Activated CD4-positive, alpha-beta memory T cell treated with anti-CD3 and anti-CD28 coated beads, Interleukin-2, amount 10 ng/mL, durations not matched to agents 7 days and 5 days (primary cell): ENCODE results near the gene TCF15. TPM values are rescaled to one million over a fixed set of nuclear protein-coding genes. Genes with fewer than 3 reads are reported as not detected.

Experiments used
- CTCF ChIA-PET: fragments of 350-600 bp; sonication (Branson Sonifier 250); formaldehyde crosslinking; loops from one replicate; lab custom pipeline; 2021; ENCODE audit warnings: antibody characterized with exemption, inconsistent platforms; lab: Charles Lee
- POLR2A ChIA-PET: fragments of 350-600 bp; sonication (Branson Sonifier 250); formaldehyde crosslinking; loops from one replicate; lab custom pipeline; 2021; ENCODE audit warnings: antibody characterized with exemption; lab: Charles Lee
- DNase-seq: peaks from one replicate; pipeline ENCODE4 v3.0.0-alpha.2; 2020
- H3K27ac Mint-ChIP-seq: one replicate; pipeline ENCODE4 v1.8.0; 2021; ENCODE audit warnings: mild to moderate bottlenecking, mixed read lengths
- H3K27me3 Mint-ChIP-seq: one replicate; pipeline ENCODE4 v1.8.0; 2021; ENCODE audit warnings: mixed read lengths
- H3K36me3 Mint-ChIP-seq: one replicate; pipeline ENCODE4 v1.8.0; 2021; ENCODE audit warnings: low read depth, mixed read lengths
- H3K4me1 Mint-ChIP-seq: one replicate; pipeline ENCODE4 v1.8.0; 2021; ENCODE audit warnings: mixed read lengths
- H3K4me3 Mint-ChIP-seq: one replicate; pipeline ENCODE4 v1.8.0; 2021; ENCODE audit warnings: mild to moderate bottlenecking, mixed read lengths
- H3K9me3 Mint-ChIP-seq: one replicate; pipeline ENCODE4 v1.8.0; 2021; ENCODE audit warnings: mixed read lengths
- total RNA-seq, 2 experiments: library from RNA; stranded (reverse); gene quantifications; one replicate each; pipeline ENCODE4 v1.2.3, GENCODE V29; 2021

The TCF15 gene
- total RNA-seq, 2 experiments from 2014 or later = not detected

DNA sequence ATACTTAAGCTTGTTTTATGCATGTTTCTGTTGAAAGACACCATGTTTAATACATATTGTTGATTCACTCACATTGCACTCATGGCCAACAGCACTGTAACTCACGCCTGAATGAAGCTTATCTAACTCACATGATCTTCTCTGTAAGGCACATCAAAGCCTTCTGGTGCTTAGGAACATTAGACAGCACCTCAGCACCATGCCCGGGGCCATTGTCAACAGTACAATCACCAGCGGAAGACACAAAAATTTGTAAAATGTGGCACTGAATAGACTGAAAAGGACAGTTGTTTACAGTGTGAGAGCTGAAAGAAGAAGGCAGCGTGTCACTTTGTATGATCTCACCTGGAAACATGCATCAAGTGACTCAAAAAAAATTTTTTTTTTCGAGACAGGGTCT is 8.9 kb upstream of the TCF15 start:
- Mint-ChIP-seq H3K9me3 (no peaks in the 10 kb centered on the region), H3K36me3 (no peaks in the 10 kb centered on the region), H3K4me3 (no peak overlapping the region), H3K27ac (no peak overlapping the region), H3K4me1 (no peaks in the 10 kb centered on the region), H3K27me3 (peaks cover 37% of the 10 kb centered on the region)
- ChIA-PET POLR2A (no interaction called here), CTCF (interaction anchor here (0.7 kb wide), 1 partner anchor 27 kb away, joined by 3 read pairs; no protein-coding TSS in a partner anchor)
- no peak for DNase-seq

DNA sequence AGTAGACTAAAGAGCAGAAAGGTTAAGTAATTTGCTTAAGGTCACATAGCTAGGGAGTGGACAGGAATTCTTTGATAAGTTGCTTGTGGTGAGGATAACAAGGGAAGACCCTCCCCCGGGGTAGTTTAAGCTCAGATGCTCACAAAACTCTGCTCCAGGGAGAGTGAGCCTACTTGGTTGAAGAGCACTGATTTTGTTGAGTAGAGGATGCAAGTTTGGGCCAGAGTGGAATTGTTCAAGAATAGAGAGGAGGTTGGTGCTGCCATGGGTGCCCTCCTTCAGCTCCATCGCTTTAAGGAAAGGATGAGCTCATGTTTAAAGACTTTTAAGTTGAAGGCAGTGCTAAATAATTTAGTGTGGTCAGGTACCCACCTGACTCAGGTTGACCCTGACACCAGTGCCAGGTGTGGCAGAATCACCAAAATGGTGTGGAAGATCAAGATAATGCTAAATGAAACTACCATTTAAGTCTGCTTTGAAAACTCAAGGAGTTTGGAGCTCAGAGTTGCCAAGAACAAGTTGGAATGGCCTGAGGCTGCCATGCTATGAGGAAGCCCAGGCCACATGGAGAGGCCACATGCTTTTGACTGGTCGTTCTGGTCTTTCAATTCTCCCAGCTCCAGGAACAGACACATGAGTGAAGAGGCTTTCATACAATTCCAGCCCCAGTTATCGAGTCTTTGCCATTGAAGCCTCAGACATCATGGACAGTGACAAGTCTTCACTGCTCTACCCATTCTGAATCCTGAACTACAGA is 8.0 kb upstream of the TCF15 start:
- H3K4me3 Mint-ChIP-seq = no peak overlapping the region
- DNase-seq = no peak
- POLR2A ChIA-PET = no interaction called here
- H3K9me3 Mint-ChIP-seq = no peaks in the 10 kb centered on the region
- H3K36me3 Mint-ChIP-seq = no peaks in the 10 kb centered on the region
- peaks cover 42% of the 10 kb centered on the region for H3K27me3 Mint-ChIP-seq
- H3K27ac Mint-ChIP-seq = no peak overlapping the region
- CTCF ChIA-PET = interaction anchor here (1.3 to 1.6 kb wide), 2 partner anchors 27 to 49 kb away, joined by 4 read pairs; no protein-coding TSS in a partner anchor
- H3K4me1 Mint-ChIP-seq = no peaks in the 10 kb centered on the region

DNA sequence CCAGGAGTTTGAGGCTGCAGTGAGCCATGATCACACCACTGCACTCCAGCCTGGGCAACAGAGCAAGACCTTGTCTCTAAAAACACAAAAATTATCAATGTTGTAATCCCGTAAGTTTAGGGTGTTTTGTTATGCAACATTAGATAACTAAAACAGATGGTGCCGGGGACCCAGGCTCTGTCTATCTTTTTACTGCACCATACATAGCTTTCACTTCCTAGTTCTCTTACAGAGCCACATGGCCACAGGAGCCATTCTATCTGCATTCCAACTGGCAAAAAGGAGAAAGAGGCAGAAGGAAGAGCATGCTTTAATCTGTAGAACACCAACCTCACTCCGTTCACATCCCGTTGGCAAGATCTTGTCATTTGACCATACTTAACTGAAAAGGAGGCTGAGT is 5.4 kb upstream of the TCF15 start:
- CTCF ChIA-PET = no interaction called here
- H3K4me1 Mint-ChIP-seq = peaks cover 3% of the 10 kb centered on the region

DNA sequence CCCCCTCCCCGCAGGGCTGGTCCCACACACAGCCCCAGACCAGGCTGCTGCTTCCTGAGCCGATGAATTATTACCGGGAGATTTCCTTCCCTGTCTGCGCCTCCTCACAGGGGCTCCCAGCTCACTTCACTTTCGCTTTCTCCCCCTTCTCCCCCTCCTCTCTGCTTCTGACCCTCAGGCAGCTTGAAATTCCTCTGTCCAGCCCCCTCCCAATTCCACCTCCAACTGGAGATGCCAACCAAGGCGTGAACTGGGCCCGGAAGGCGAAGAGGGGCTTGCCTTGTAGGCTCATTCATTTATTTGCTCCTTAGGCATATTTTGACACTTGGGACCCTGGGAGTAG is 1.7 kb upstream of the TCF15 start:
- ChIA-PET POLR2A (no interaction called here), CTCF (interaction anchor here (1.5 kb wide), 1 partner anchor 9 kb away, joined by 4 read pairs; no protein-coding TSS in a partner anchor)
- H3K36me3 Mint-ChIP-seq = no peaks in the 10 kb centered on the region
- H3K27ac Mint-ChIP-seq = no peak overlapping the region
- H3K4me3 Mint-ChIP-seq = no peak overlapping the region
- no peaks in the 10 kb centered on the region for H3K9me3 Mint-ChIP-seq
- peaks cover 59% of the 10 kb centered on the region for H3K27me3 Mint-ChIP-seq
- no peak for DNase-seq
- H3K4me1 Mint-ChIP-seq = peaks cover 3% of the 10 kb centered on the region

More for the DNA sequence above, 5.4 kb upstream of the TCF15 start:
- POLR2A ChIA-PET = no interaction called here
- no peak for DNase-seq
- Mint-ChIP-seq H3K36me3 (no peaks in the 10 kb centered on the region), H3K27me3 (peaks cover 56% of the 10 kb centered on the region), H3K9me3 (no peaks in the 10 kb centered on the region), H3K4me3 (no peak overlapping the region), H3K27ac (no peak overlapping the region)

DNA sequence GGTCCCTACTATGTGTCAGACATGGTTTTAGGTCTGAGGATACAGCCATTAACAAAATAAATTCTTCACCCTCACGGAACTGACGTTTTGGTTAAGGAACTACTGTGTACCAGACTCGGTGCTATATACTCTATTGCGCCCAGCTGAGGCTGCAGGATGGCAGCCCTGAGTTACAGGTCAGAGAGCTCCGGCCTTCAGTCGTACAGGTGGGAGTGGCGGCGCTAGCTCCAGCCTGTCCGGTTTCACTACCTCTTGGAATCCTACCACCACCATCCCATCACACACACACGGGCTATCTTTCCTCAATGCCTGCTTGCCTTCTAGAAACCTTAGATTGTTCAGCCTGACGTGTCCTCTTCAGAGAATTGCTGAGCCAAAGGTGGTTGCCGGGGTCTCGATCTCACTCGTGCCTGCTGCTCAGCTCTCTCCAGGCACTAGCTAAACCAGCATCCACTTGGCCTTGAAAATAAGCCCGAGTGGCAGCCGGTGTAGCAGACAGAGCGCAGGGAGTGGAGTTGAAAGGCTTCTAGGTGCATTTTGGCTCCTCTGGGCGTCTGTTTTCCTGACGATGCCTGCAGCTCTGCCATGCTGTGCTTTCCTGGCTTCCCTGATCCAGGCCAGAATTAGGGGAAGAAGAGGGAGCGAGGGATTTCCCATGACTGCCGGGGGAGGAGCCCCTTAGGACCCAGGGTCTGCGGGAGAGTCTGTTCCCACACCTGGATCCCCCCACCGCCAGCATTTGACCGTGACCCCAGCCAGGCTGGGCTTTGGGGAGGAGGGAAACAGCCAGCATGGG is 1.1 kb upstream of the TCF15 start:
- Mint-ChIP-seq H3K27me3 (peaks cover 59% of the 10 kb centered on the region), H3K4me3 (no peak overlapping the region), H3K9me3 (no peaks in the 10 kb centered on the region), H3K4me1 (peaks cover 3% of the 10 kb centered on the region), H3K36me3 (no peaks in the 10 kb centered on the region), H3K27ac (no peak overlapping the region)
- CTCF ChIA-PET = interaction anchor here (1.5 kb wide), 1 partner anchor 8 kb away, joined by 4 read pairs; no protein-coding TSS in a partner anchor
- POLR2A ChIA-PET = no interaction called here
- DNase-seq = no peak

DNA sequence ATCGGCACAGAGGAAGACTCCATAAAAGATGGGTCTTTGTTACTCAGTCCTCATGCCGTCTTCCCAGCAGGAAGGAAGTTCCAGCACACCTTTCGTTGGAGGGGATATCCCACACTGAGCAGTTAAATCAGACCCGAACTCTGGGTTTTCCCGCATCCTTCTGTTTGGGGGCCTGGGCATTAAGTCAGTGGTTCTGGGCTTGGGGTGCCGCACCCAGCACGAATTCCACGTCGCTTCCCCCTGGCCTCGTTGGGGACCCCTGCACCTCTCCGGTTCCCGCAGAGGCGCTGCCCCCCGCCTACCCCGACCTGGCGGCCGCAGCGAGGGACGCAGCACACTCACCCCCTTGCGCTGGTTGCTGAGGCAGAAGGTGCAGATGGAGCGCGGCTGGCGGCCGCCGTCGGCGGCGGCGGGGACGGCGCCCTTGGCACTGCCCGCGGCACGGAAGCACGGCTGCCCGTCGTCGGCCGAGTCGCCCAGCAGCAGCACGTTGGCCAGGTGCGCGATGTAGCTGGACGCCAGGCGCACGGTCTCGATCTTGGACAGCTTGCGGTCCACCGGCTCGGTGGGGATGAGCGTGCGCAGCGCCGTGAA is 641 bp downstream of the TCF15 start:
- CTCF ChIA-PET = no interaction called here
- Mint-ChIP-seq H3K4me3 (no peak overlapping the region), H3K27me3 (peaks cover 53% of the 10 kb centered on the region), H3K9me3 (no peaks in the 10 kb centered on the region), H3K4me1 (peaks cover 3% of the 10 kb centered on the region), H3K27ac (no peak overlapping the region), H3K36me3 (no peaks in the 10 kb centered on the region)
- DNase-seq = no peak
- POLR2A ChIA-PET = no interaction called here

DNA sequence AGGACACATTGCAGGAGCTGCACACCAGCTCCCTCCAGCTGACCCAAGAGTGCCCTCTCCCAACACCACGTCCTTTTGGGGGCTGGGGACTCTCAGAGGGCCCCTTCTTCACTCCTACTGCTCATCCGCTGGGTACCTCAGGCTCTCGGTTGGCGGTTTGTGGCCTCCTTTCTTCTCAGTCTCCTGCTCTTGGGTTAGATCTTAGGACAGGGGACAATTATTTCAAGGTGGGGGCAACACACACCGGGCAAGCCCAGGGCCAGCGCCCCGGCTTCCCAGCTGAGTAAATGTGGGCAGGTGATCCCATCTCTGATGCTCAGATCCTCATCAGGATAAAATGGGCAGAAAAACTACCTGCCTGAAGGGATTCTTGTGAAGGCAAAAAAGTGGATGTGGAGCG is 1.1 kb downstream of the TCF15 start:
- POLR2A ChIA-PET = no interaction called here
- no peaks in the 10 kb centered on the region for H3K9me3 Mint-ChIP-seq
- no peak overlapping the region for H3K4me3 Mint-ChIP-seq
- CTCF ChIA-PET = no interaction called here
- H3K27me3 Mint-ChIP-seq = peaks cover 53% of the 10 kb centered on the region
- no peak for DNase-seq
- no peaks in the 10 kb centered on the region for H3K36me3 Mint-ChIP-seq
- H3K4me1 Mint-ChIP-seq = peaks cover 3% of the 10 kb centered on the region
- no peak overlapping the region for H3K27ac Mint-ChIP-seq

DNA sequence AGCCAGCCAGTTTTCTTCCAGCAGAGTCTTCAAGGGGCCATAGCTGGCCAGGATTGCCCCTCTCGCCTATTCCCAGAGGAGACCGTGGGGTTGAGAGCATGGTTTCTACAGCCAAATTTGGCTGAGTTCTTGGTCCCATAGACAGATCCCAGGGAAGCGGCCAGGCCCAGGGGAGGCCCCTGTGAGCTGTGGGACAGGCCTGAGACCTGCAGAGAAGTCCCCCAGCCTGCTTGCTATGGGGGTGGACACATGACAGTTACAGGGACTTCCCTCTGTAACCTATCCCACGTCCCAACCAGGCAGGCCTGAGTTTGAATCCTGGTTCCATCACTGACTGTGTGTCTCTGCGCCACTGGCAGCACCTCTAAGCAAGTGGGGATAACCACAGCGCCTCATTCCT is 2.6 kb downstream of the TCF15 start:
- no peak for DNase-seq
- H3K36me3 Mint-ChIP-seq = no peaks in the 10 kb centered on the region
- no peaks in the 10 kb centered on the region for H3K9me3 Mint-ChIP-seq
- CTCF ChIA-PET = interaction anchor here (1.0 kb wide), 1 partner anchor 38 kb away, joined by 3 read pairs; no protein-coding TSS in a partner anchor
- no peak overlapping the region for H3K27ac Mint-ChIP-seq
- POLR2A ChIA-PET = no interaction called here
- peaks cover 41% of the 10 kb centered on the region for H3K27me3 Mint-ChIP-seq
- no peak overlapping the region for H3K4me3 Mint-ChIP-seq
- peaks cover 3% of the 10 kb centered on the region for H3K4me1 Mint-ChIP-seq

DNA sequence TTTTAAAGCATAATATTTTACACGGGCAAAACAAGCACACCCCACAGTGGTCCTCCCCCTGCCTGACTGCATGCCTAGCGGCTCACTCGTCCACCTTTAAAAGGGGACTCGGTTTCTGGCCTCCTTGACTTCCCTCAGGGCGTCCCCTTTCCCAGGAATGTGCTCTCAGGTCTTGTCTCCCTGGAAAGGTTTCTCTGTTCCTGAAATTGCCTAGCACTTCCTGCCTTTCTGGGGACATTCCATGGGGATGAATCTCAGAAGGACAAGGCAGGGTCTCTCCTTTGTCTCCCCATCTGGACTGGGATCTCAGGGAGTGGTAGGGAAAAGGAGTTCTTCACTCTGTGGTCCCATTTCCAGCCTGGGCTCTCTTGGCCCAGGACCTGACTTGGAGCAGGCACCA is 4.9 kb downstream of the TCF15 start:
- Mint-ChIP-seq H3K4me1 (no peaks in the 10 kb centered on the region), H3K9me3 (no peaks in the 10 kb centered on the region), H3K4me3 (no peak overlapping the region), H3K27me3 (peaks cover 20% of the 10 kb centered on the region), H3K36me3 (no peaks in the 10 kb centered on the region), H3K27ac (no peak overlapping the region)
- DNase-seq = no peak
- POLR2A ChIA-PET = no interaction called here
- CTCF ChIA-PET = no interaction called here

DNA sequence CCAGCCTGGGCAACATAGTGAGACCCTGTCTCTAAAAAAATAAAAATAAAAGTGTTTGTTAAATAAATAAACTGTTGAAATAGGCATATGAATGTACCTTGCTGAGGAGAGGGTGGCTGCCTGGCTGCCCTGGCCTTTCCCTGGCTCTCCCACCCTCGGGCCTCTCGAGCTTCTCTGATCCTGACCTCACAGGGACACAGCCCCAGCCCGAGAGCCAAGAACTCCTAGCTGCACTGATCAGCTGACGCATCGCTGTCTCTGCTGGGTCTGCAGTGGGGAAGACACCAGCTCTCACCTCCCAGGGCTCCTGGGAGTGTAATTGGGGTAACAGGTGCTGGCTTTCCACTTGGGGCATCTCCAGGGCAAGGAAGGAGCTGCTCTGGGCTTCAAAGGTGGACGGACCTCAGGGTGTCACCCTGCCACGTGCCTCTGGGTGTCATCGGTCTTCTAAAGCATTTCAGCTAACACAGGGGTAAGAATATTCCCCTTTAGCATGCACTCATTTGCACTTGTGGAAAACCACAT is 6.9 kb downstream of the TCF15 start:
- no peaks in the 10 kb centered on the region for H3K36me3 Mint-ChIP-seq
- H3K9me3 Mint-ChIP-seq = no peaks in the 10 kb centered on the region
- no peak overlapping the region for H3K27ac Mint-ChIP-seq
- no peak for DNase-seq
- peaks cover 9% of the 10 kb centered on the region for H3K27me3 Mint-ChIP-seq
- no peaks in the 10 kb centered on the region for H3K4me1 Mint-ChIP-seq
- POLR2A ChIA-PET = no interaction called here
- CTCF ChIA-PET = interaction anchor here (0.8 to 1.0 kb wide), 2 partner anchors 8 to 42 kb away, joined by 3 to 4 read pairs; no protein-coding TSS in a partner anchor
- H3K4me3 Mint-ChIP-seq = no peak overlapping the region

DNA sequence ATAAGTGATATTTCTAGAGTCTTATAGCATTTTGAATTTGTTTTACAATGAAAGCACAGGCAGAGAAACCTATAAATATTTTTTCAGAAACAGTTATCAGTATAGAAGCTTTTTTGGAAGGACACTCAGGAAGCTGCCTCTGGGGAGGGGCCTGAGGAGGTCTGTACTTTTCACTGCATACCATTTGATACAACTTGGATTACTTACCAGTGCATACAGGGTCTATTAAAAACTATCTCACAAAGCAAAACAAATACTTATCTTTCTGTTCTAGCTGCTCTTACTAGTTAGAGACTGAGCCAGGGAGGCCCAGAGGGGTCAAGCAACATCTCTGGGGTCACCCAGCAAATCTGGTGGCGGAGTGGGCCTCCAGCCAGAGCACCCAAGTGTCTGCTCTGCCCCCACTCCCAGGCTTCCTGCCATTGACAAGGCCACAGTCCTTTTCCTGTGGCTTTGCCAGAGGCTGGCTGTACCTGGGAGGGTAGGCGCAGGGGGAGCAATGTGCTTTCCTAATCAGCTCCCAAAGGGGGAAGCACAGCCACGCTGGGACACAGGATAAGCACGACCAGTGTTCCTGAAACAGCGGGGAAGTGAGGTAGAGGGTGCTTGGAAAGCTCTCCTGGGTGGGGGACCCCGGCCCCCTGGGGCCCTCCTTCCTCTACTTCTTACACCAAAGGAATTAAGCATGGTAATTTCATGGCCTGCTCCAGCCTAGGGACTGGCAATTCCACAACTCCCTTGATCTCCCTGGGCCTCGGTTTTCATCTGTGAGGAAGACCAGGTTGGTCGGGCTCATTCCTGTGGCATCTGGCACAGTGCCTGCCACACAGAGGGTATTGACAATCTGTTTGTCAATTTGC is 7.8 kb downstream of the TCF15 start:
- no peak overlapping the region for H3K4me3 Mint-ChIP-seq
- H3K27ac Mint-ChIP-seq = no peak overlapping the region
- ChIA-PET CTCF (interaction anchor here (1.0 kb wide), 1 partner anchor 9 kb away, joined by 4 read pairs; no protein-coding TSS in a partner anchor), POLR2A (no interaction called here)
- no peaks in the 10 kb centered on the region for H3K36me3 Mint-ChIP-seq
- peaks cover 4% of the 10 kb centered on the region for H3K27me3 Mint-ChIP-seq
- DNase-seq = no peak
- no peaks in the 10 kb centered on the region for H3K4me1 Mint-ChIP-seq
- H3K9me3 Mint-ChIP-seq = no peaks in the 10 kb centered on the region

DNA sequence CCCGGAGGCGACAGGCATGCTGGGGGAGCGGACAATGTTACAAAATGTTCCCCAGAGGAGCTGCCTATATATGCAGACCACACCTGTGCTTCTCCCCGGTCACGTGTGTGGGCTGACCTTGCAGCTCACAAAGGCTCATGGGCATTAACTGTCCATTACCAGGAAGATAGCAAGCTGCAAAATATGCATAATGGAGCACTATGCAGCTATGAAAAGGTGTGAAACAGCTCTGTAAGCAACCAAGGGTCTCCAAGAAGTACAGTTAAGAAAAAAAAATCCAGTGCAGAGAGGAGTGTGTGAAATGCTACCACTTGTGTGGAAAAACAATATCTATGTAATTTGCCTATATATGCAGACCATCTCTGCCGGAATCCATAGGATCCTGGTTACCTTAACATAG is 9.4 kb downstream of the TCF15 start:
- Mint-ChIP-seq H3K27ac (no peak overlapping the region), H3K27me3 (peaks cover under 1% of the 10 kb centered on the region), H3K4me1 (no peaks in the 10 kb centered on the region), H3K9me3 (no peaks in the 10 kb centered on the region), H3K4me3 (no peak overlapping the region), H3K36me3 (no peaks in the 10 kb centered on the region)
- ChIA-PET POLR2A (no interaction called here), CTCF (interaction anchor here (0.8 kb wide), 2 partner anchors 22 to 45 kb away, joined by 3 read pairs; no protein-coding TSS in a partner anchor)
- no peak for DNase-seq
